ENCODE data around the gene DNAJC13. TPM values are rescaled to one million over a fixed set of nuclear protein-coding genes. Genes with fewer than 3 reads are reported as not detected.
"Not testable (repeated sequence)": the region's sequence is repeated elsewhere in the genome, so short reads cannot be mapped to it uniquely, and the experiment has no call there.

DNAJC13 gene
- total and polyA plus RNA-seq, 9 donors: 10.3 to 39.9 (median 30.1) TPM

- Histone ChIP-seq H3K4me1 (ENCODE audit: insufficient read depth) (peaks cover 17% of the 10 kb centered on the region), H3K27me3 (no peaks in the 10 kb centered on the region), H3K27ac (peak overlapping the region in 1 of 2 donors; percentile 35), H3K36me3 (no peaks in the 10 kb centered on the region), H3K4me3 (no peak overlapping the region), H3K9me3 (no peaks in the 10 kb centered on the region)
- DNase-seq: no peak
- WGBS, 3 donors: 30 to 36% (median 30%) methylated on average over 3 of the region's 3 CpGs
- intact Hi-C loops (cut with DNase I): no loop called here
- TF ChIP-seq CTCF (IDR thresholded peaks at IDR 0.05) (no peak), POLR2A (IDR thresholded peaks at IDR 0.05) (no peak)
Observed at GRCh38 chr3:132550579-132551305, 133.4 kb downstream of the DNAJC13 start.

GRCh38 chr3:132553826-132554225 is 136.5 kb downstream of the DNAJC13 start:
- no peak for TF ChIP-seq EP300 (IDR thresholded peaks at IDR 0.05)
- no peak for TF ChIP-seq CTCF (IDR thresholded peaks at IDR 0.05)
- no peak for TF ChIP-seq POLR2A (IDR thresholded peaks at IDR 0.05)
- Histone ChIP-seq H3K36me3 (no peaks in the 10 kb centered on the region), H3K27me3 (no peaks in the 10 kb centered on the region), H3K4me1 (ENCODE audit: insufficient read depth) (peaks cover 17% of the 10 kb centered on the region), H3K4me3 (no peak overlapping the region), H3K27ac (no peak overlapping the region), H3K9me3 (no peaks in the 10 kb centered on the region)
- 49 to 55% (median 50%) methylated on average over 6 of the region's 6 CpGs for WGBS, 3 donors
- intact Hi-C loops (cut with DNase I): no loop called here
- DNase-seq: no peak

- WGBS, 3 donors: 14 to 38% (median 16%) methylated on average over 8 of the region's 8 CpGs
- H3K36me3 ChIP-seq: no peaks in the 10 kb centered on the region
- TF ChIP-seq POLR2A (IDR thresholded peaks at IDR 0.05) (no peak), CTCF (IDR thresholded peaks at IDR 0.05) (no peak), EP300 (IDR thresholded peaks at IDR 0.05) (no peak)
- H3K27ac ChIP-seq: no peak overlapping the region
- DNase-seq: peak in 1 of 5 donors; percentile 66
- H3K4me3 ChIP-seq: no peak overlapping the region
- intact Hi-C loops (cut with DNase I): no loop called here
- H3K4me1 ChIP-seq (ENCODE audit: insufficient read depth): peaks cover 17% of the 10 kb centered on the region
- H3K9me3 ChIP-seq: no peaks in the 10 kb centered on the region
- H3K27me3 ChIP-seq: no peaks in the 10 kb centered on the region
Observed at GRCh38 chr3:132554437-132554836, 137.1 kb downstream of the DNAJC13 start.

GRCh38 chr3:132555306-132556035 is 138.2 kb downstream of the DNAJC13 start:
- Histone ChIP-seq H3K4me3 (no peak overlapping the region), H3K36me3 (no peaks in the 10 kb centered on the region), H3K9me3 (no peaks in the 10 kb centered on the region), H3K4me1 (ENCODE audit: insufficient read depth) (peaks cover 11% of the 10 kb centered on the region), H3K27me3 (no peaks in the 10 kb centered on the region), H3K27ac (no peak overlapping the region)
- no peak for TF ChIP-seq EP300 (IDR thresholded peaks at IDR 0.05)
- no peak for TF ChIP-seq CTCF (IDR thresholded peaks at IDR 0.05)
- no peak for TF ChIP-seq POLR2A (IDR thresholded peaks at IDR 0.05)
- 63 to 85% (median 84%) methylated on average over 5 of the region's 5 CpGs for WGBS, 3 donors
- no peak for DNase-seq
- intact Hi-C loops (cut with DNase I): no loop called here

- intact Hi-C loops (cut with DNase I); H3K27ac ChIP-seq; H3K4me3 ChIP-seq; H3K36me3 ChIP-seq; H3K9me3 ChIP-seq; H3K27me3 ChIP-seq; H3K4me1 ChIP-seq (ENCODE audit: insufficient read depth); DNase-seq: not testable (repeated sequence)
- WGBS, 3 donors: 80 to 89% (median 83%) methylated on average over 3 of the region's 3 CpGs
Observed at GRCh38 chr3:132556036-132556386, 138.7 kb downstream of the DNAJC13 start.
